NCI-H146 treated with DMSO at 0.1 percent for 48 hours (cell line): ENCODE measurements around the gene PLD4.
"Not testable (repeated sequence)": the region's sequence is repeated elsewhere in the genome, so short reads cannot be mapped to it uniquely, and the experiment has no call there.

ENCODE experiments used
- DNase-seq: peaks from one replicate; lab custom pipeline; 2025; ENCODE audit not compliant: unreplicated experiment; lab: John Stamatoyannopoulos, UW

PLD4 gene

DNA sequence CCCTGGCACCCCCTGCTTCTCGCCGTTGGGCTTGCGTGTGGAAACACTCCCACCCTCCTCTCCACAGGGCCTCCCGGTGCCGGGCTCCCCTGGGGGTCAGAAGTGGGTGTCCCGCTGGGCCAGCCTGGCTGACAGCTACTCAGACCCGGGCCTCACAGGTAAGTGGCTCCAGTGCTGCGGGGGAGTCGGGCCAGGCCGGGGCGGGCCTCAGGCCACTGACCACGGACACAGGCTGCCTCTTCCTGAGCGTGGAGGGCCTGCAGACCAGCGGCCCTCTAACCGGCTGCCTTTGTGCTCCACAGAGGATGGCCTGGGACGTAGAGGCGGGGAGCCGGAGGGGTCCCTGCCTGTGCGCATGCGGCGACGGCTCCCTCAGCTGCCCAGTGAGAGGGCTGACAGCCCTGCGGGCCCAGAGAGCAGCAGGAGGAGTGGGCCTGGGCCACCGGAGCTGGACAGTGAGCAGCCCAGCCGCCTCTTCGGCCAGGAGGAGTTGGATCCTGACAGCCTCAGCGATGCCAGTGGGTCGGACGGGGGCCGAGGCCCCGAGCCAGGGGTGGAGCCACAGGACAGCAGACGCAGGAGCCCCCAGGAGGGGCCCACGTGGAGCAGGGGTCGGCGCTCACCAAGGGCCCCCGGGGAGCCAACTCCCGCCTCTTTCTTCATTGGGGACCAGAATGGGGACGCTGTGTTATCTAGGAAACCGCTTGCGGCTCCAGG, 38.5 kb upstream of the PLD4 start:
- DNase-seq, result no peak

DNA sequence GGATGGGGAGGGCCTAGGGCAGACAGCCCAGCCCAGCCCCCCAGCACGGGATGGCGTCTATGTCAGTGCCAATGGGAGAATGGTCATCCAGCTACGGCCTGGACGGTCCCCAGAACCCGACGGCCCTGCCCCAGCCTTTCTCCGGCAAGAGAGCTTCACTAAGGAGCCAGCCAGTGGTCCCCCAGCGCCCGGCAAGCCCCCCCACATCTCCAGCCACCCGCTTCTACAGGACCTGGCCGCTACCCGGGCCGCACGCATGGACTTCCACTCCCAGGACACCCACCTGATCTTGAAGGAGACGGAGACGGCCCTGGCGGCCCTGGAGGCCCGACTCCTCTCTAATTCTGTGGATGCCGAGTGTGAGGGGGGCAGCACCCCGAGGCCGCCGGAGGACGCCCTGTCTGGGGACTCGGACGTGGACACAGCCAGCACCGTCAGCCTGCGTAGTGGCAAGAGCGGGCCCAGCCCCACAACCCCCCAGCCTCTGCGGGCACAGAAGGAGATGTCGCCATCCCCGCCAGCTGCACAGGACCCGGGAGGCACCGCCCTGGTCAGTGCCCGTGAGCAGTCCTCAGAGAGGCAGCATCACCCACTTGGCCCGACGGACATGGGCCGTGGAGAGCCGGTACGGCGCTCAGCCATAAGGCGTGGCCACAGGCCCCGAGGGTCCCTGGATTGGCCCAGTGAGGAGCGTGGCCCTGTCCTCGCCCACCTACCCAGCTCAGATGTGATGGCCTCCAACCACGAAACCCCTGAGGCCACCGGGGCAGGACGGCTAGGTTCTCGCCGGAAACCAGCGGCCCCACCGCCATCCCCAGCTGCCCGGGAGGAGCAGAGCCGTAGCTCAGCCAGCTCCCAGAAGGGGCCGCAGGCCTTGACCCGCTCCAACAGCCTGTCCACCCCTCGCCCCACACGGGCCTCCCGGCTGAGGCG, 37.7 kb upstream of the PLD4 start:
- DNase-seq, result no peak

DNA sequence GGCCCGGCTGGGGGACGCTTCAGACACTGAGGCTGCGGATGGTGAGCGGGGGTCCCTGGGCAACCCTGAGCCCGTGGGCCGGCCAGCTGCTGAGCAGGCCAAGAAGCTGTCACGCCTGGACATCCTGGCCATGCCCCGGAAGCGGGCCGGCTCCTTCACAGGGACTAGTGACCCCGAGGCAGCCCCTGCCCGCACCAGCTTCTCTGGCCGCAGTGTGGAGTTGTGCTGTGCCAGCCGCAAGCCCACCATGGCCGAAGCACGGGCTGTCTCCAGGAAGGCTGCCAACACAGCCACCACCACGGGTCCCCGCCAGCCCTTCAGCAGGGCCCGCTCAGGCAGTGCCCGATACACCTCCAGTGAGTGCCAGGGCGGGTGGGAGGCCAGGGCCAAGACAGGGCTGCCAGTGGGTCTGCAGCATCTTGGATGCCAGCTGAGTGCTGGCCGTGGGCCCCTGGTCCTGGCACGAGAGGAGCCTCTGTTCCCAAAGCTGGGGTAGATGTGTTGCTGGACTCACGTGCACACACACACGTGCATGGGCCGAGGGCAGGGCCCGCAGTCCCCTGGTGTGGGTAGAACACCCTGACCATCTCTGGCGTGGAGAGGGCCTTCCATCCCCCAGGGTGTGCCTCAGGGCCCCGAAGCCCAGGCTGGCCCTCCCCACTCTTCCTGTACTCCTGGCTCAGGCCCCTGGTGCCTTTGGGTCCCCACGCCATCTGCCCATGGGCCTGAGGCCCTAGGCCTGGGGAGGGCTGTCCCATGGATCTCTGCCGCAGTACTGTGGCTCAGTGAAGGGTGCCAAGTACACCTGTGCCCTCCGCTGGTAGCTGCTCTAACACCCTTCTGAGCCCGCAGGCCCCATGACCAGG, 36.8 kb upstream of the PLD4 start:
- no peak for DNase-seq

DNA sequence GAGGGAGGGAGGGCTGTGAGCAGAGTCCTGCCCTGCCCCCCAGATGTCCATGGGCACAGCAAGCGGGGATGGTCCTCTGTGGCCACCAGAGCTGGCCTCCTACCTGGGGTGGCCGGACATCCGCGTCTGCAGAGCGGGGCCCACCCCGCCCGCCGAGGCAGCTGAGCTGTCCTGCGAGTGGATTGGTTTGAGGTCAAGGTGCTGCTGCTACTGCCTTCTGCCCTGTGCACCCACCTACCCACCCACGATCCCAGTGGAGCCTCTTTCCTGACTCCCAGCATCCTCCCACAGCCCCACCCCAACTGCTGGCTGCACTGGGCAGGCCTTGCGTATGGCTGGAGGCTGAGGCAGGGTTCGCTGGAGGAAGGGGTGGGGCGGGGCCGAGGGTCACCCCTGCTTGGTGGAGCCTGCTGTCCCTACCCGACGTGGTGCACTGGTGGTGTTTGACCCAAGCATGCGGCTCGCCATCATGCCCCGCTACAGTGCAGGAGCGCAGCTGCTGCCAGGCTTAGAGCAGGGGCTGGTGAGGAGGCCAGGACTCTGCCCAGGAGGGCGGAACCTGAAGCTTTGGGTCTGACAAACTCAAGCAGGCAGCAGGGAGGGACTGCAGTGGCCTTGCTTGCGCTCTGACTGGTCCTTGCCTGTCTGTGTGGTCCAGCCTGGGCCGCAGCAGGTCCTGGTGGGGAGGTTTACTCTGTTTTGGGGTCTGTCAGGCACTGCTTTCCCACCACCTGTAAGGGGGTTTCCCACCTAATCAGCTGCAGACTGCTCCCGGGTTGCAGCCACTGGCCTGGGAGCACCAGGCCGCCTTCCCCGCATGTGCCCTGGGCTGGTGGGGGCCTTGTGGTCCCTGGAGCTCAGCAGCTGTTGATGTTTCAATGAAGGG, 35.9 kb upstream of the PLD4 start:
- no peak for DNase-seq

DNA sequence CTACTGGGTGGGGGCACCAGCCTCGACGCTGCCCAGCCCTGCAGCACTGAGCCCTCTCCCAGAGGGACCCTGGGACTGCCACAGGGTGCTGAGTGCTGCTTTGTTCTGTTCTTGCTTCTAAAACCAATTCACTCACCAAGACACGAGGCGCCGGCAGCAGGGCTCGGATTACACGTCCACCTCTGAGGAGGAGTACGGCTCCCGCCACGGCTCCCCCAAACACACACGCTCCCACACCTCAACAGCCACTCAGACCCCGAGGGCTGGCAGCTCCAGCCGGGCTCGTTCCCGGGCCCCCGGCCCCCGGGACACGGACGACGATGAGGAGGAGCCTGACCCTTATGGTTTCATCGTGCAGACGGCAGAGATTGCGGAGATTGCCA, 35.3 kb upstream of the PLD4 start:
- no peak for DNase-seq

DNA sequence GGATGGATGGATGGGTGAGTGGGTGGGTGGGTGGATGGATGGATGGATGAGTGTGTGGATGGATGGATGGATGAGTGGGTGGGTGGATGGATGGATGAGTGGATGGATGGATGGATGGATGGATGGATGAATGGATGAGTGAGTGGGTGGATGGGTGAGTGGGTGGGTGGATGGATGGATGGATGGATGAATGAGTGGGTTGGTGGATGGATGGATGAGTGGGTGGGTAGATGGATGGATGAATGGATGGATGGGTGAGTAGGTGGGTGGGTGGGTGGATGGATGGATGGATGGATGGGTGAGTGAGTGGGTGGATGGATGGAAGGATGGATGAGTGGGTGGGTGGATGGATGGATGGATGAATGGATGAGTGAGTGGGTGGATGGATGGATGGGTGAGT, 34.4 kb upstream of the PLD4 start:
- DNase-seq, result not testable (repeated sequence)

DNA sequence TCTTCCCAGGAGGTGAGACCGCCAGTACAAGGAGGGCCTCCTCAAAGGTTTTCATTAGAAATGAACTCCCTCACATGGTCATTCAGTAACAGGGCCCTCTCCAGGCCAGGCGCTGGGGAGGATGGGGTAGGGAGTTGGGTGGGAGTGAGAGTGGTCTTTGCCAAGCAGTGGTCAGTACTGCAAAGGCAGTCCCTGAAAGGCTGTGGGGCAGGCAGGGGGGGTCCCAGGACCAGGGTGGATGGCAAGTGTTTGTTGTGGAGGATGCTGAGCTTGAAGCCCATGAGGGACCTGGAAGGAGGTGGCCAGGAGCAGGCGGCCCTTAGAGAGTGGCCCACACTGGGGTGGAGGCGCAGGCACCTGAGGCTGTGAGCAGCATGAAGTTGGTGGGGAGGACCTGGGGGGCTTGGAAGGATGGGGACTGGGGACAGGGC, 33.5 kb upstream of the PLD4 start:
- no peak for DNase-seq

DNA sequence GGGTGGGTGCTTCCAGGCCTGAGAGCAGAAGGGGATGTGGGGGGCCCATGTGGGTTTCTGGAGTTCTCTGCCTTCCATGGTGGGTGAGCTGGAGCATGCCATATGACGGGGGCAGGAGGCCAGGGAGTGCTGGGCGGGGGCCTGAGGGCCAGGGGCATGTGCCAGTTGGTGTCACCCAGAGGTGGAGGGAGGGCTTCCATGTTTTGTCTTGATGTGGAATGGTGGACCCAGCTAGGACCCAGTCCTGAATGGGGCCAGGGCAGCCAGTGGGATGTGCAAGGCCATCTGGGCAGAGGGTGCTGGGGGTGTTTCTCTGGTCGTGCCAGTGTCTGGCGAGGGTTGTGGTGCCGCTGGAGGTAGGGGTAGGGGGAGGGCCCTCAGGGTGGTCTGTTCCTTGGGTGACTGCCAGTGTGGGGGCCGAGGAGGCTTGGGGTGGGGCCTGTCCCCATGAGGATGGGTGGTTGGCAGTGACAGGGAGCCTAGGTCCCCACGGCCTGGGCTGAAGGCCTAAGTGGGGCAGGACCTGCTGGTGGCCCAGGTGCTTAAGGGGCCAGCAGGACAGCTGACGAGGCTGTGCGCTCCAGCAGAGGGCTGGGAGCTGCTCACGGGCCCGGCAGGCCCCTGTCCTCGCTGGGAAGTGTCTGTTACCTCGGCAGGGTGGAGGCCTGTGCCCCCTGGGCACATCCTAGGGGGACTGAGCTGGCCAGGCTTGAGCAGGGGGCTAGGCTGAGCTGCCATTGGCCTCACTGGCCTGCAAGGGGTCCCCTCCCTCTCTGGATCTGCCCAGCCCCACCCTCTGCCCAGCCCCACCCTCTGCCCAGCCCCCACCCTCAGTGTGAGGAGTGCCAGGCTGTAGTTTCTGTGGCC, 32.8 kb upstream of the PLD4 start:
- DNase-seq, result no peak

DNA sequence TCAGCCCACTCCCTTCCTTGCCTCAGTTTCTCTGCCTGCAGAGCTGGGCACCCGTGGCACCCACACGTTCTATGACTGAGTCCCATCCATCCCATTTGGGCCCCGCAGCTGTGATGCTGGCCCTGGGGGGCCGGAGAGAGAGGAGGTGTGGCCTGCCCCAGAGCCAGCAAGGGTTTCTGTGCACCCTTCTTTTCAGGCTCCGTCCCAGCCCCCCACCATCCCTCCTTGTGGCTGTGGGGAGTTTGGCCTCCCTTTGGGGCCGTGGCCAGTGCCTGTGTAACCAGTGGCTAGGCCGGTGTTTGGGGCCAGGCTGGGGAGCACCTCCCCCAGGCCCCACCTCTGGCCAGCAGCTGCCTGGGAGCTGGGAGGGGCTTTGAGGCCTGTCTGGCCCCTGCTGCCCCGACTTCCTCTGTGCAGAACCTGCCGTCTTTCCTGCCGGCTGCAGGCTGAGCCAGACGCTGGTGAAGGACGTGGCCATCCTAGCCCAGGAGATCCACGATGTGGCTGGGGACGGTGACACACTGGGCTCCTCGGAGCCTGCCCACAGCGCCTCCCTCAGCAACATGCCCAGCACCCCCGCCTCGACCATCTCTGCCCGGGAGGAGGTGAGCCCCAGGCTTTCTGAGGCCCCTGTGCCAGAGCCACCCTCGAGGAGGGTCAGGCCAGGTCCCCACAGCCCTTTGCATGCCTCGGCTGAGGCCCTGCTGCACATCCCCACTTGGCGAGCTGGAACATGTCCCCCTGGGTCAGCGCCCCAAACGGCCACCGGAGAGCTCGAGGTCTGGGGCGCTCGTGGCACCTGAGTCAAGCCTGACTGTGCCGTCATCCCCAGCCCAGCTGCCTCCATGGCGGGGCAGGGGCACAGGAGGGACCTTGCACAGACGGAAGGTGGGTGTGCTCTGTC, 31.9 kb upstream of the PLD4 start:
- DNase-seq, result no peak

DNA sequence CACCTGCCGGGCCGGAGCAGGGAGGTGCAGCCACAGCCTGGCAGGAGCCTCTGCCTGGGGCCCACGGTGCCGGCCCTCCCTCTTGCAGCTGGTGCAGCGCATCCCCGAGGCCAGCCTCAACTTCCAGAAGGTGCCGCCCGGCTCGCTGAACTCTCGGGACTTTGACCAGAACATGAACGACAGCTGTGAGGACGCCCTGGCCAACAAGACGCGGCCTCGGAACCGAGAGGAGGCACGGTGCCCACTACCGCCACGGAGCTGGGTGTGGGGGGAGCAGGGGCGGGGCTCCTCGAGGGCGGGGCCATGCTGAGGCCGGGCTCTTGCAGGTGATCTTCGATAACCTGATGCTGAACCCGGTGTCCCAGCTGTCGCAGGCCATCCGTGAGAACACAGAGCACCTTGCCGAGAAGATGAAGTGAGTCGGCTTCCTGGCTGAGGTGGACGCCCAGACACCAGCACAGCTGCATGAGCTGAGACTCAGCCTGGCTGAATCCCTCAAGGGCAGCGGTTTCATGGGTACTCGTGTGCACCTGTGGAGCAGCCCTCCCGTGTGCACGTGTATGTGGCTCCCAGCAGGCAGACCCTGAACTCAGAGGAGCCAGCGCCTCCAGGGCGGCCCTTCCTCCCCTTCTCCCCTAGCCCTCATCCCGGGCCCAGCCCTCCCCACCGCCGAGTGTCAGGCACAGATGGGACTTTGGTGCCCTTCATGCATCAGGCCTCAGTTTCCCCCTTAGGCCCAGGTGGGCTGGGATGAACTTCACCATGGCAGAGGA, 31.1 kb upstream of the PLD4 start:
- no peak for DNase-seq

DNA sequence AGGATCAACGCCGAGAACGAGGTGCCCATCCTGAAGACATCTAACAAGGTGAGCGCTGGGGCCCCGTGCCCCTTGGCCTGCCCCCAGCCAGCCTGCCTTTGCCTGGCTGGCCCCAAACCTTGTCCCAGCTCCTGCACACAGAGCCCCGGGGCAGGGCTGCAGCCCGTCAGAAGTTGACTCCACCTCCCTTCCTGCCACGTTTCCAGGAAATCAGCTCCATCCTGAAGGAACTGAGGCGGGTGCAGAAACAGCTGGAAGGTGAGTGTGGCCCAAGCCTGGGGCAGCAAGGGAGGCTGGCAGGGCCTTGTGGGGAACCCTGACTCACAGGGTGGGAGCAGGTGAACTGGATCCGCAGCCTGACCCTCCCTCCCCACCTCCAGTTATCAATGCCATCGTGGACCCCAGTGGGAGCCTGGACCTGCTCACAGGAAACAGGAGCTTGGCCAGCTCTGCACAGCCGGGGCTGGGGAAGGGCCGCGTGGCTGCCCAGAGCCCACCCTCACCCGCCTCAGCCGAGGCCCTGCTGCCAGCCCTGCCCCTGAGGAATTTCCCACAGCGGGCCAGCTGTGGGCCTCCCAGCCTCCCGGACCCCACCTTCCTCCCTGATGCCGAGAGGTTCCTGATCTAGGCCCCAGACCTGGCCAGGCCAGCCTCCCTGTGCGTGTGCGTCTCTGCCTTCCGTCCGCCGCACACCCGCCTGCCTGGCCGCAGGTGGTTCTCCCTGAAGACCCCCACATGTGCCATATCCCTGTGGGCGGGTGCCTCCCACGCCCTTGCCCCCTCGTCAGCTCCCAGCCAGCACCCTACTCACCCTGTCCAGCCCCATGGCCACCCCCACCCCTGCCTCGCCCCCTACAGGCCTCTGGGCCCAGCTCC, 30.1 kb upstream of the PLD4 start:
- no peak for DNase-seq

DNA sequence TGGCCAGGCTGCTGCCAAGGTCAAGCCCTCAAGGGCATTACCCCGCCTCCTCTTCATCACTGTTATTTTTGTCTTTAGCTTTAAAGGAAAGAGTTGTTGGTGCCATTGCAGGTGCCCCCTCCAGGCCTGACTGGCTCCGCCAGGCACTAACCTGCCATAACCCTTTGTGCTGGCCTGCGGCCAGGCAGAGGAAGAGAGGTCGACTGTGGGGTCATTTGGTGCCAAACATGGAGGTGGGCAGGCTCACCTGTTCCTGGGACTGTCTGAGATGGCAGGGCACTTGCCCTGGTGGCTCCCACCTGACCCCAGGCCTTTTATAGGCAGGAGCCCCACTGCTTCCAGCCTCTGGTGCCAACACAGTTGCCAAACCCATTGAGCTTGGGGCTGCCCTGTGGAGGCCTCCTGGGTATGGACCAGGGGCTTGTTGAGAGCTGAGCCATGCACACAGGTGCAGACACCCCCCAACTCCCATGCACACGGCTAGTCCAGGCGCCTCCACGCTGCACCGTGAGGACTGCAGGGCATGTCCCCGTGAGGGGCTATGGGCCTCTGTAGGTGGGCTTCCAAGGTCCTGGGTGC, 29.4 kb upstream of the PLD4 start:
- no peak for DNase-seq

DNA sequence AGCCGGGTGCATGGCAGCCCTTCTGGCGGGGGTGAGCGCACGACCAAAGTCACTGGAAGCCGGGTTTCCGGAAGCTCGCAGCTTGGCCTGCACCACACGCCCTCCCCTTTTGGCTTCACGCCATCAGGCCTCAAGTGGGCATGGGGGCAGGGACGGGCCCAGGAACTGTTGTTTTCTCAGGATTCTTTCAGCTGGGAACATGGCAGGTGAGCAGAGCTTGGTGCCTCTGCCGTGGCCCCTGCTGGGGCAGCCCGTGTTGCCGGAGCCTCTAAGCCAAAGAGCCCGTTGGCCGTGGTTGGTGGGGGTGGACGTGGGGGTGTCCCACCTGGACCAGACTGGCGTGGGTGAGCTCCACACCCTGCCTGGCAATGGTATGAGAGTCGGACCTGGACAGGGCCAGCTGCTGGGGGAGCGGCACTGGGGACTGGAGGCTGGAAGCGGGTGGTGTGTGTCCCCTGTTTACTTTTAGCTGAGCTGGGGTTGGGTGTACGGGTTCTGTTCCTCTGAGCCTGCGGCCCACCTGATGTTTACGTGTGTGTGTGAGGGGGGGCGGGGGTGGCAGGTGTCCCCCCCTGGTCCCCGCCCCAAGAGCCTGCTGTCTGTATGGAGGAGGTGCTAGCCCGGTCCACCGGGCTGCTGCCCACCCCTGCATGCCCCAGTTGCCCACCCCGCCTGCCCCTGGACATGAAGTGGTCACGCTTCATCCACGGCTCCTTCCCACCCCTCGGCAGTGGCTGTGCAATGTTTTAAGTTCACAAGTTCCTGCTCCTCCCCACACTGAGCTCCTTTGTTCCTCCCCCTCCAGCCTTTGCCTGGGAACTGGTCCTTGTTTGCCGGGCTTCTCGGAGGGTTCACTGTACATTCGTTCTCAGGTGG, 28.7 kb upstream of the PLD4 start:
- no peak for DNase-seq

DNA sequence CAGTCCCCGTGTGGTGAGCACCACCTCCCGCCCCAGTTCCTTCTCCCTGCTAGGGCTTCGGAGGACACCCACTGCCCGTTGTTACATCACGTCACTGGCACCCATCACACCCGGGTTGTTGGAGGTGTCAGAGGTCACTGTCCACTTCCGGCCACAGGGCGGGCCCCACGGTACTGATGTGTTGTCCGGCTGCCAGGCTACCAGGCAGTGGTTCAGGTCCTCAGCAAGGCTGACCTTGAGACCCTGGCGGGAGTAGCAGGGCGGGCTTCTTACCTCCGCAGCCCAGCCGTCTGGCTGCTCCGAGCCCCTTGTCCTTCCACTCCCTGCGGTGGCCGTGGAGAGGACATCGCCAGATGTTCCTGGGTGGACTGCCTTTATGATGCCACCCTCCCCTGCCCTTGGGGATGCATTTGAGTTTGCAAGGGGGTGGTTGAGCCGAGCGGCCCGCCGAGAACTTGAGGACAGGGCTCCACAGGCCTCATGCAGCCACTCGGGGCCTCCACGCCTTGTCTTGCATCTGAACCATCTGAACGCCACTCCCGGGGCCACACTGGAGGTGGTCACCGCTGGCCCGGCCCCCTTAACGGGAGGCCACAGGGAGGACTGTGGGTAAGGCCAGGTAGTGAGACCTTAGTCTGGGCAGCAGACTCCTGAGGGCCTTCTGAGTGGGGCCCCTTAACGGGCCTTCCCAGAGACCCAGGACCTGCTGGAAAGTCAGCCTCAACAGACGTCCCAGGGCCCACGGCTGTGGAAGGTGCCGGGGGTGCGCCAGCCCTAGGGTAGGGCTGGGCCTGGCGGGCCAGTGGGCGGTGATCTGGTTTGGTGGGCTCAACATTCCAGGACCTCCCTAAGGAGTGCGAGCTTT, 27.1 kb upstream of the PLD4 start:
- DNase-seq, result no peak

DNA sequence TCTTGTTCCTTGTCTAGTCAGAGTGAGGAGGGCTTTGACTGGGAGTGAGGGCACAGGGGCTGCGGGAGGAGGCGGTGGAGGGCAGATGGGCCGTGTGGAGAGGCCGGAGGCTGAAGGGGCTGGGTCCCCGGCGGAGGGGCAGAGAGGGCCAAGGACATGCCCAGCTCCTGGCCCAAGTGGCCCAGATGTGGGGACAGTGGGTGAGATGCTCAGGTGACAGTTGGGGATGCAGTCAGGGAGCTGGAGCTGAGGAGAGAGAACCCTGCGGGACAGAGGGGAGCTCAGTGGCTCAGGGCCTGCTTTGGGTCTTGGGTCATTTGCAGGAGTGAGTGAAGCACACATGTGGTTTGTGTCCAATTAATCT, 26.5 kb upstream of the PLD4 start:
- DNase-seq, result no peak
